Mucosa of descending colon (tissue), 3 donors: Measurements from ENCODE around the gene TAGLN3. TPM values are rescaled to one million over a fixed set of nuclear protein-coding genes. Genes with fewer than 3 reads are reported as not detected.
"Not testable (repeated sequence)": the region's sequence is repeated elsewhere in the genome, so short reads cannot be mapped to it uniquely, and the experiment has no call there.

ENCODE experiments used
- ATAC-seq: fragments of 200-7000 bp; cut with Tn5 transposase; one replicate; pipeline ENCODE4 v1.9.1; 2020; ENCODE audit warnings: mild to moderate bottlenecking, moderate library complexity
- DNase-seq, 3 donors: peaks; one replicate each; pipeline ENCODE4 v3.0.0-alpha.2; 2020
- H3K36me3 ChIP-seq: fragments of 200-600 bp; one replicate; pipeline ENCODE4 v1.8.0; 2021; ENCODE audit warnings: low read depth, mild to moderate bottlenecking
- H3K4me1 ChIP-seq: fragments of 200-600 bp; one replicate; pipeline ENCODE4 v1.8.0; 2021; ENCODE audit warnings: low read depth, mild to moderate bottlenecking
- H3K4me3 ChIP-seq: fragments of 200-600 bp; one replicate; pipeline ENCODE4 v1.8.0; 2021; ENCODE audit warnings: mild to moderate bottlenecking
- H3K9me3 ChIP-seq: fragments of 200-600 bp; one replicate; pipeline ENCODE4 v1.8.0; 2021; ENCODE audit warnings: mild to moderate bottlenecking
- CTCF ChIP-seq: fragments of 200-600 bp; IDR thresholded peaks from one replicate; pipeline ENCODE4 v1.8.0; 2022; ENCODE audit warnings: antibody characterized with exemption, mild to moderate bottlenecking
- intact Hi-C, 2 donors: fragments of 100-400 bp; cut with DNase I in 1 of 2; cut with micrococcal nuclease in 1 of 2; formaldehyde crosslinking; loops; one replicate each; pipeline versions ENCODE4 v1.11.0 to v1.11.1; 2022; cut with DNase I, micrococcal nuclease
- total RNA-seq, 3 donors: library from RNA; stranded (reverse); fragmentation: NEBNext Ultra II Directional in 2 of 3; extraction: Animal tissue kit (Norgen Biotek cat#: 25700) in 2 of 3; gene quantifications; one replicate each; pipeline versions ENCODE4 v1.2.1 to v1.2.4, GENCODE V29; 2021 to 2023
- donor health status: DM: no; HTN: no; CAD: no; lungs with moderate emphysema.
- donor health status: DM: no; HTN: no; CAD: no.
- donor health status: DM: no; HTN: yes; CAD: no.

Gene TAGLN3
- total RNA-seq, 3 donors from 2014 or later: 0.27 to 14.7 (median 0.49) TPM

- DNase-seq (no peak), ATAC-seq (no peak)
- Histone ChIP-seq H3K4me1 (no peaks in the 10 kb centered on the region), H3K36me3 (no peaks in the 10 kb centered on the region), H3K4me3 (no peak within 1 kb of the TSS), H3K9me3 (no peaks in the 10 kb centered on the region)
- TF ChIP-seq CTCF: no peak
- intact Hi-C loops: no loop called here
These were observed 35.7 kb downstream of the TAGLN3 start, which contains the start of gene TMPRSS7 for GRCh38 chr3:112034436-112034835. Gene TMPRSS7, plus strand, starts transcription at chr3:112034736. Its CDS starts 110 bp downstream, at chr3:112034846.

GRCh38 chr3:112035241-112035640 is 36.5 kb downstream of the TAGLN3 start:
- no peaks in the 10 kb centered on the region for H3K36me3 ChIP-seq
- no peak for DNase-seq
- no peak for ATAC-seq
- no peaks in the 10 kb centered on the region for H3K9me3 ChIP-seq
- TF ChIP-seq CTCF: no peak
- no peak overlapping the region for H3K4me3 ChIP-seq
- intact Hi-C loops: no loop called here
- H3K4me1 ChIP-seq: no peaks in the 10 kb centered on the region

- H3K36me3 ChIP-seq, H3K4me3 ChIP-seq, DNase-seq, H3K4me1 ChIP-seq, ATAC-seq, intact Hi-C loops, H3K9me3 ChIP-seq: not testable (repeated sequence)
These were observed 38.5 kb downstream of the TAGLN3 start for GRCh38 chr3:112037194-112037593.

GRCh38 chr3:112038863-112039262 is 40.1 kb downstream of the TAGLN3 start:
- Histone ChIP-seq H3K4me3 (no peak overlapping the region), H3K9me3 (no peaks in the 10 kb centered on the region), H3K4me1 (no peaks in the 10 kb centered on the region), H3K36me3 (no peaks in the 10 kb centered on the region)
- ATAC-seq (peak; percentile 7), DNase-seq (no peak)
- intact Hi-C loops: no loop called here
- TF ChIP-seq CTCF: no peak

GRCh38 chr3:112041321-112041720 is 42.6 kb downstream of the TAGLN3 start:
- Histone ChIP-seq H3K4me1 (no peaks in the 10 kb centered on the region), H3K9me3 (no peaks in the 10 kb centered on the region), H3K36me3 (no peaks in the 10 kb centered on the region), H3K4me3 (no peak overlapping the region)
- TF ChIP-seq CTCF: no peak
- no peak for DNase-seq
- no peak for ATAC-seq
- intact Hi-C loops: no loop called here

GRCh38 chr3:112042842-112043280 is 44.1 kb downstream of the TAGLN3 start:
- DNase-seq (peak in 1 of 3 donors; percentile 33), ATAC-seq (peak; percentile 90)
- H3K4me3 ChIP-seq: no peak overlapping the region
- H3K9me3 ChIP-seq: no peaks in the 10 kb centered on the region
- no peaks in the 10 kb centered on the region for H3K4me1 ChIP-seq
- no peak for TF ChIP-seq CTCF
- H3K36me3 ChIP-seq: no peaks in the 10 kb centered on the region
- intact Hi-C loops: no loop called here
